ENCODE results near the gene ADCY10. TPM values are rescaled to one million over a fixed set of nuclear protein-coding genes. Genes with fewer than 3 reads are reported as not detected.

The ADCY10 gene
- total RNA-seq, 1 donor from 2014 or later: 0.19 TPM

GRCh38 chr1:167922023-167922422, 8.1 kb upstream of the ADCY10 start:
- Mint-ChIP-seq H3K4me3 (no peak overlapping the region), H3K27me3 (no peaks in the 10 kb centered on the region), H3K27ac (no peak overlapping the region), H3K9me3 (no peaks in the 10 kb centered on the region), H3K4me1 (peaks cover 4% of the 10 kb centered on the region), H3K36me3 (ENCODE audit: low read depth) (peaks cover 14% of the 10 kb centered on the region)
- DNase-seq: no peak
- intact Hi-C loops (cut with micrococcal nuclease): no loop called here

- no peaks in the 10 kb centered on the region for H3K27me3 Mint-ChIP-seq
- H3K36me3 Mint-ChIP-seq (ENCODE audit: low read depth): peaks cover 10% of the 10 kb centered on the region
- peaks cover 2% of the 10 kb centered on the region for H3K4me1 Mint-ChIP-seq
- H3K4me3 Mint-ChIP-seq: no peak overlapping the region
- H3K9me3 Mint-ChIP-seq: no peaks in the 10 kb centered on the region
- intact Hi-C loops (cut with micrococcal nuclease): no loop called here
- DNase-seq: no peak
- no peak overlapping the region for H3K27ac Mint-ChIP-seq
Measured at GRCh38 chr1:167916766-167917511, 3.0 kb upstream of the ADCY10 start.

GRCh38 chr1:167915569-167915968, 1.6 kb upstream of the ADCY10 start:
- H3K36me3 Mint-ChIP-seq (ENCODE audit: low read depth): peaks cover 10% of the 10 kb centered on the region
- no peak overlapping the region for H3K27ac Mint-ChIP-seq
- peaks cover 2% of the 10 kb centered on the region for H3K4me1 Mint-ChIP-seq
- DNase-seq: peak; percentile 40
- no peaks in the 10 kb centered on the region for H3K27me3 Mint-ChIP-seq
- intact Hi-C loops (cut with micrococcal nuclease): no loop called here
- H3K4me3 Mint-ChIP-seq: no peak overlapping the region
- no peaks in the 10 kb centered on the region for H3K9me3 Mint-ChIP-seq

GRCh38 chr1:167912294-167912693, 1.6 kb downstream of the ADCY10 start:
- H3K9me3 Mint-ChIP-seq: peaks cover 10% of the 10 kb centered on the region
- no peak overlapping the region for H3K4me3 Mint-ChIP-seq
- peak; percentile 40 for DNase-seq
- H3K36me3 Mint-ChIP-seq (ENCODE audit: low read depth): peaks cover 9% of the 10 kb centered on the region
- intact Hi-C loops (cut with micrococcal nuclease): no loop called here
- H3K27ac Mint-ChIP-seq: no peak overlapping the region
- H3K4me1 Mint-ChIP-seq: no peaks in the 10 kb centered on the region
- H3K27me3 Mint-ChIP-seq: peaks cover 10% of the 10 kb centered on the region

GRCh38 chr1:167911413-167911812, 2.5 kb downstream of the ADCY10 start:
- peaks cover 13% of the 10 kb centered on the region for H3K27me3 Mint-ChIP-seq
- no peaks in the 10 kb centered on the region for H3K4me1 Mint-ChIP-seq
- H3K4me3 Mint-ChIP-seq: no peak overlapping the region
- no peak overlapping the region for H3K27ac Mint-ChIP-seq
- peaks cover 10% of the 10 kb centered on the region for H3K9me3 Mint-ChIP-seq
- peak; percentile 43 for DNase-seq
- intact Hi-C loops (cut with micrococcal nuclease): no loop called here
- peaks cover 4% of the 10 kb centered on the region for H3K36me3 Mint-ChIP-seq (ENCODE audit: low read depth)

GRCh38 chr1:167910530-167910929, 3.4 kb downstream of the ADCY10 start:
- peaks cover 13% of the 10 kb centered on the region for H3K27me3 Mint-ChIP-seq
- no peak overlapping the region for H3K4me3 Mint-ChIP-seq
- peaks cover 10% of the 10 kb centered on the region for H3K9me3 Mint-ChIP-seq
- H3K27ac Mint-ChIP-seq: no peak overlapping the region
- no peaks in the 10 kb centered on the region for H3K4me1 Mint-ChIP-seq
- peaks cover 2% of the 10 kb centered on the region for H3K36me3 Mint-ChIP-seq (ENCODE audit: low read depth)
- intact Hi-C loops (cut with micrococcal nuclease): no loop called here
- DNase-seq: peak; percentile 37

- Mint-ChIP-seq H3K36me3 (ENCODE audit: low read depth) (no peaks in the 10 kb centered on the region), H3K9me3 (peaks cover 10% of the 10 kb centered on the region), H3K27ac (no peak overlapping the region), H3K27me3 (peaks cover 13% of the 10 kb centered on the region), H3K4me3 (no peak overlapping the region), H3K4me1 (no peaks in the 10 kb centered on the region)
- intact Hi-C loops (cut with micrococcal nuclease): no loop called here
- peak; percentile 40 for DNase-seq
Measured at GRCh38 chr1:167909691-167910180, 4.2 kb downstream of the ADCY10 start.

GRCh38 chr1:167905671-167906070, 8.3 kb downstream of the ADCY10 start:
- no peak overlapping the region for H3K27ac Mint-ChIP-seq
- H3K9me3 Mint-ChIP-seq: peaks cover 10% of the 10 kb centered on the region
- peak; percentile 24 for DNase-seq
- intact Hi-C loops (cut with micrococcal nuclease): no loop called here
- H3K36me3 Mint-ChIP-seq (ENCODE audit: low read depth): no peaks in the 10 kb centered on the region
- no peak overlapping the region for H3K4me3 Mint-ChIP-seq
- peaks cover 13% of the 10 kb centered on the region for H3K27me3 Mint-ChIP-seq
- peaks cover 2% of the 10 kb centered on the region for H3K4me1 Mint-ChIP-seq

- Mint-ChIP-seq H3K27ac (no peak overlapping the region), H3K4me1 (peaks cover 2% of the 10 kb centered on the region), H3K9me3 (peaks cover 8% of the 10 kb centered on the region), H3K4me3 (no peak overlapping the region), H3K27me3 (peaks cover 11% of the 10 kb centered on the region), H3K36me3 (ENCODE audit: low read depth) (no peaks in the 10 kb centered on the region)
- intact Hi-C loops (cut with micrococcal nuclease): no loop called here
- peak; percentile 44 for DNase-seq
Measured at GRCh38 chr1:167905182-167905581, 8.8 kb downstream of the ADCY10 start.

- H3K27ac Mint-ChIP-seq: no peak overlapping the region
- peaks cover 2% of the 10 kb centered on the region for H3K4me1 Mint-ChIP-seq
- no peak overlapping the region for H3K4me3 Mint-ChIP-seq
- intact Hi-C loops (cut with micrococcal nuclease): no loop called here
- H3K27me3 Mint-ChIP-seq: peaks cover 8% of the 10 kb centered on the region
- H3K9me3 Mint-ChIP-seq: peaks cover 5% of the 10 kb centered on the region
- DNase-seq: peak; percentile 47
- no peaks in the 10 kb centered on the region for H3K36me3 Mint-ChIP-seq (ENCODE audit: low read depth)
Measured at GRCh38 chr1:167904652-167905130, 9.2 kb downstream of the ADCY10 start.

GRCh38 chr1:167900907-167901306, 13.0 kb downstream of the ADCY10 start:
- no peaks in the 10 kb centered on the region for H3K9me3 Mint-ChIP-seq

GRCh38 chr1:167899253-167899681, 14.7 kb downstream of the ADCY10 start:
- Mint-ChIP-seq H3K27me3 (no peaks in the 10 kb centered on the region), H3K4me1 (no peaks in the 10 kb centered on the region), H3K9me3 (no peaks in the 10 kb centered on the region), H3K36me3 (ENCODE audit: low read depth) (no peaks in the 10 kb centered on the region), H3K4me3 (no peak overlapping the region), H3K27ac (no peak overlapping the region)
- intact Hi-C loops (cut with micrococcal nuclease): no loop called here
- peak; percentile 40 for DNase-seq

More at GRCh38 chr1:167900907-167901306, 13.0 kb downstream of the ADCY10 start:
- no peaks in the 10 kb centered on the region for H3K27me3 Mint-ChIP-seq
- peaks cover 2% of the 10 kb centered on the region for H3K4me1 Mint-ChIP-seq
- intact Hi-C loops (cut with micrococcal nuclease): no loop called here
- H3K4me3 Mint-ChIP-seq: no peak overlapping the region
- H3K27ac Mint-ChIP-seq: no peak overlapping the region
- no peaks in the 10 kb centered on the region for H3K36me3 Mint-ChIP-seq (ENCODE audit: low read depth)
- DNase-seq: peak; percentile 36

GRCh38 chr1:167898578-167899222, 15.2 kb downstream of the ADCY10 start:
- Mint-ChIP-seq H3K4me1 (no peaks in the 10 kb centered on the region), H3K9me3 (no peaks in the 10 kb centered on the region), H3K27ac (no peak overlapping the region), H3K27me3 (no peaks in the 10 kb centered on the region), H3K4me3 (no peak overlapping the region), H3K36me3 (ENCODE audit: low read depth) (no peaks in the 10 kb centered on the region)
- intact Hi-C loops (cut with micrococcal nuclease): no loop called here
- no peak for DNase-seq

GRCh38 chr1:167893798-167894197, 20.1 kb downstream of the ADCY10 start:
- Mint-ChIP-seq H3K27ac (no peak overlapping the region), H3K36me3 (ENCODE audit: low read depth) (no peaks in the 10 kb centered on the region), H3K4me3 (no peak overlapping the region), H3K9me3 (peaks cover 4% of the 10 kb centered on the region), H3K4me1 (no peaks in the 10 kb centered on the region), H3K27me3 (peaks cover 13% of the 10 kb centered on the region)
- DNase-seq: no peak
- intact Hi-C loops (cut with micrococcal nuclease): no loop called here
